SH-SY5Y (cell line): Measurements from ENCODE around the gene ACSM3.

Experiments
- GATA2 ChIP-seq: IDR thresholded peaks from 2 replicates; pipeline ENCODE4 v1.6.1; 2011; ENCODE audit warnings: mild to moderate bottlenecking, low read depth, low read length
- GATA3 ChIP-seq: IDR thresholded peaks from 2 replicates; pipeline ENCODE4 v1.6.1; 2011; ENCODE audit warnings: low read depth, mild to moderate bottlenecking, low read length, moderate library complexity

Gene ACSM3

DNA sequence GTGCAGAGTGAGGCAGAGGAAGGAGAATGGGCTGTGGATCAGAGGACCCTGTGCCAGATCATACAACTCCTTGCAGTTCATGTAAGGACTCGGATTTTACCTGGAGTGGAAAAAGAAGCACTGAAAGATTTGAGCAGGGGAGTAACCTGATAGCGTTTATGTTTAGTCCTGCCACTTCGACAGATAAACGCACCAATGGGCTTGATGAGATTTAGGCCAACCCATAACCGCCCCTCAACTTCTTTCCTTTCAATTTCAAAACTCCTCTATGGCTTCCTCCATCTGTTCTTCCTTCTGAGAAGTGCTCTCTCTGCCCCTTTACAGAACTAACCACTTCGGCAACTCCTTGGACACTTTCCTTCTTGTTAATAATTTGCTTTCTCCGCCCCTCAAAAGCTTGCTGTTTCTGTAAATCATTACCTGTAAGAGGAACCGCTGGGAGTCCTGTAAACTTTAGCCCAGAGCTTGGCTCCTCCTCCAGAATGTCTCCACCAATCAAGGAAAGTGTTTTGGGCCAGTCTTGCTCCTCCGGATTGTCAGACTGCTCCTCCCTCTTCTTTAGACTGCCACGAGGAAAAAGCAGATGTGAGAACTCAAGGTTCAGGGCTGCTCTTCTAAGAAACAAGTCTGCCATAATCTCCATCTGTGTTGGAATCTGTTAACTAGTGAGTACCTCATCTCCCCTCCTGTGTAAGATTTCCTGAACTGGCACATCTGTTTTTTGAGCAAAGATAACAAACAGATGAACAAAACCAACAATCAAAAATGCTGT lies at the start of gene ACSM3:
ACSM3 (plus strand) TSS at position 554 of the 772 bp plus-strand sequence. CDS start 6,021 bp downstream, outside the sequence.
- TF ChIP-seq GATA2 (no peak), GATA3 (no peak)

DNA sequence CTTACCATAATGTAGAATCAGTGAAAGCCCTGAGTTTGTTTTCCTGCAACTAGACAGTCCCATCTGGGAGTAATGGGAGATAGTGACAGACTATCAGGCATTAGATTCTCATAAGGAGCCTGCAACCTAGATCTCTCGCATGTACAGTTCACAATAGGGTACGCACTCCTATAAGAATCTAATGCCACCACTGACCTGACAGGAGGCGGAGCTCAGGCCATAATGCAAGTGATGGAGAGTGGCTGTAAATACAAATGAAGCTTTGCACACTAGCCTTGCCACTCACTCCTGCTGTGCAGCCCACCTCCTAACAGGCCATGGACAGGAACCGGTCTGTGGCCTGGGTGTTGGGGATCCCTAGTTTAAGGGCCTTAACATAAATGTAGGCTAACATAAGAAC lies 43.6 kb upstream of the ACSM3 start:
- no peak for TF ChIP-seq GATA2
- no peak for TF ChIP-seq GATA3

DNA sequence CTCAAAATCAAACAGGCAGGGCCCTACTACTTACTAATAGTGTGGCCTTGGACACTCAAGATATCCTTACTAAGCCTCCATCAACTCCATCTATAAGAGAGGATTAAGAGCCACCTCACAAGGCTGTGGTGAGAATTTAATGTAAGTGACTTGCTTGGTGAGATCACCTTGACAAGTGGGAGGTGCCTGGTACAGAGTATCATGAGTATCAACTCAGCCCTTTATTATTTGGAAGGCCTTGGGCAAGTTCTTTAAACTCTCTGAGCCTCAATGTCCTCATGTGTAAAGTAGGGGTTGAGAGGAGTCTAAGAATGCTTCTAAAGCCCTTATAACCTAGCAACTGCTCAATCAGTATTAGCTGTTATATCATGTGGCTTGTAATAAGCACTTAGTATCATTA lies 37.2 kb upstream of the ACSM3 start:
- TF ChIP-seq GATA2 (no peak), GATA3 (no peak)

GRCh38 chr16:20727181-20727580 lies 36.6 kb upstream of the ACSM3 start:
- TF ChIP-seq GATA2 (no peak), GATA3 (no peak)

- TF ChIP-seq GATA3 (no peak), GATA2 (no peak)
Measured at GRCh38 chr16:20729141-20729540, 34.7 kb upstream of the ACSM3 start.

DNA sequence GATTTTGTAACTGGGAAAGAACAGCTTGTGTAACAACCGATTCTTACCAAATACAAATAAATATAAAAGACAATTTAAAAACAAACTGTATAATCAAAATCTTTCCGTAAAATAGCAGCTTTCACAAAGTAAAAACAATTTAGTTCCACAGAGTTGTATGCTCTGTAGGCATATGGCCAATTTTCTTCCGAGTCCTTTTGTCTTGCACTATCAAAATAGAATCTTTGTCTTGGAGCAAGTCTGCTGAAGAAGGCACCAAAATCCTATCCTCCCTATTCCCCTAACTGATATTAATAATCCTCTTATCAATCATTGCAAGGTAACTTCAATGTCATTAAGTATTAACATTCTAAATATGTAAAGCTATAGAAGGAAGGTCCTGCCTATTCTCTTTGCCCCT lies 29.8 kb upstream of the ACSM3 start:
- TF ChIP-seq GATA3 (no peak), GATA2 (no peak)

GRCh38 chr16:20734782-20735181 lies 29.0 kb upstream of the ACSM3 start:
- TF ChIP-seq GATA2 = no peak
- no peak for TF ChIP-seq GATA3

DNA sequence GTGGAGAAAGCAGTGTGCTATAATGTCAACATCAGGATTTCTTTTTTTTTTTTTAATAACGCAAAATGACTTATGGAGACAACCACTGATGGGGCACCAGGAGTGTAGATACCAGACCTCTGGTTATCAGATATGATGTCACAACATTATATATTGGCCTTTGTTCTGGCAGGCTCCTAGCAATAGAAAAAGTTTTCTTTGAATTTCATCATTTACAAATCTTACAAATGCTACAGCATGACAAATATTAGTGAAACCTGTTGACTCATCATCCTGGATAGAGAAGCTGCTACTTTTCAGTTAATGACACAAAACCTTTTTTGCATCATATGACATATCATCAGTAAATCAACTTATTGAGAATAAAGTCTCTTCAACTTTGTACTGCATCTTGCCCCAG lies 28.3 kb upstream of the ACSM3 start:
- no peak for TF ChIP-seq GATA2
- TF ChIP-seq GATA3 = no peak

GRCh38 chr16:20740007-20740883 lies 23.6 kb upstream of the ACSM3 start:
- no peak for TF ChIP-seq GATA2
- TF ChIP-seq GATA3 = no peak

GRCh38 chr16:20740901-20741521 lies 22.8 kb upstream of the ACSM3 start:
- no peak for TF ChIP-seq GATA2
- no peak for TF ChIP-seq GATA3

DNA sequence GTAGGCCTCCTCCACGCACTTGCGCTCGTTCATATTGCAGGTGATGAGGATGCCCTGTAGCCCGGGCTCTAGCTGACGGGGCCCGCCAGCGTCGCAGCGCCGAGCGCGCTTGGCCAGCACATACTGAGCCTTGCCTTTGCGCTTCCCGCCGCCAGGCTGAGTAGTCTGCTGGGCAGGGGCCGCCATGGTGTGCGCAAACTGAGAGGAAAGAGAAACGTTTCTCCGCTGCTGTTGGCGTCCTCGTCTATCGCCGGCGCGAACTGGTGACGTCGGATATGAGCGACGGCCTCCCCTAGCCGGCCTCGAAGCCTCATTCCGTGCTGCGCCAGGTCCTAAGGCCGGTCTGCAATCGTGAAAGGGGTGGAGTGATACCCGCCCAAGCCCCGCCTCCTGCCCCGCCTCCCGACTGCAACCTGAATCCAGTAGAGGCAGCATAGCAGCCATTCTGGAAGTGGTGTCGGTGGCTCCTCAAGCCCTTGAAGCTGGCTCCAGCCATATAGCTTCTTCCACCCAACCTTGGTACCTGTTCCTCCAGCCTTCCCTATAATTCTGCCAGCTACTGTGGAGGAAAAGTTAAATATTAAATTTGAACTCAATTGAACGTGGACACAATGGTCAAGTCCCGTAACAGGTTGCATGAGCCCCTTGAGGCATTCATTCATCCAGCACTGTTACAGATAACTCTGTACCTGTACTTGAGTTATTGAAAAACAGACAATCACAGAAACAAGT lies 22.1 kb upstream of the ACSM3 start, which contains the start of gene THUMPD1:
THUMPD1 (minus strand) TSS at position 265 of the 732 bp plus-strand sequence; CDS start at position 186, 79 bp downstream.
- TF ChIP-seq GATA3 (no peak), GATA2 (no peak)

GRCh38 chr16:20743591-20743990 lies 20.2 kb upstream of the ACSM3 start:
- TF ChIP-seq GATA3 = no peak
- TF ChIP-seq GATA2 = no peak

DNA sequence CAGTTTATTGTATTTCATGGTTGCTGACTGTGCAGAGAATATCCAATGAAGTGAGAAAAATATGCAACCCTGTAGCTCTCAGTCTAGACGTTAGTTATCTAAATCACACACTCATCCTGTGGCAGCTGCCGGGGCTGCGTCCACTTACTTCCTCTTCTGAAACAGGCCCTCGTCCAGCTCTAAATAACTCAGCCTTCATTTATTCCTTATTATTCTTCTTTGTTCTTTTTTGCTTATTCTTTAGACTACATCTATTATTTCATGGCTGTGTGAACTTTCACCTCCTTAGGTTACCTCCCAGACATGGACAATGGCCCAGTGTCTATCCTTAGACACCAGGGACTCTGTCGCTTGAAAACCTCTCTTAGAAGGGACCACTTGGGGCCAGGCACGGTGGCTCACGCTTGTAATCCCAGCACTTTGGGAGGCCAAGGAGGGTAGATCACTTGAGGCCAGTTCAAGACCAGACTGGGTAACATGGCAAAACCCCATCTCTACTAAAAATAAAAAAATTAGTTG lies 18.8 kb upstream of the ACSM3 start:
- TF ChIP-seq GATA3 (no peak), GATA2 (no peak)

GRCh38 chr16:20746461-20746860 lies 17.4 kb upstream of the ACSM3 start:
- TF ChIP-seq GATA2 (no peak), GATA3 (no peak)
